HL-60 (cell line): ENCODE data around the gene ANKRD13A.
"Not testable (repeated sequence)": the region's sequence is repeated elsewhere in the genome, so short reads cannot be mapped to it uniquely, and the experiment has no call there.

ENCODE experiments used
- DNase-seq, 2 experiments: peaks; one replicate each; pipeline ENCODE4 v3.0.0-alpha.2; 2010 to 2020; ENCODE audit warnings: low read depth in 1 of 2, low spot score in 1 of 2
- H3K27ac ChIP-seq: fragments of 250-450 bp; sonication (Bioruptor Pico); replicated peaks from 2 replicates; pipeline ENCODE4 v1.5.1; 2020; ENCODE audit warnings: mild to moderate bottlenecking, moderate library complexity
- H3K27me3 ChIP-seq: fragments of 250-450 bp; sonication (Bioruptor Pico); 2 replicates; pipeline ENCODE4 v1.5.1; 2021; ENCODE audit warnings: mild to moderate bottlenecking, moderate library complexity; ENCODE audit not compliant: insufficient read depth, poor library complexity, severe bottlenecking
- H3K4me3 ChIP-seq: replicated peaks from 2 replicates; pipeline ENCODE4 v1.5.1; 2011; ENCODE audit warnings: mild to moderate bottlenecking, control low read depth, low read length; ENCODE audit not compliant: insufficient read depth
- GABPA ChIP-seq: IDR thresholded peaks from 2 replicates; pipeline ENCODE4 v1.6.1; 2012; ENCODE audit warnings: low read depth
- POLR2AphosphoS5 ChIP-seq: IDR thresholded peaks from 2 replicates; pipeline ENCODE4 v1.6.1; 2012; ENCODE audit warnings: low read depth
- SPI1 ChIP-seq: IDR thresholded peaks from 2 replicates; pipeline ENCODE4 v1.6.1; 2012; ENCODE audit warnings: low read depth, mild to moderate bottlenecking, borderline replicate concordance
- TF ChIP-seq, protein P1 (sequence below): IDR thresholded peaks from 2 replicates; pipeline ENCODE4 v1.6.1; 2012; ENCODE audit warnings: low read depth; ENCODE audit not compliant: insufficient replicate concordance
- TF ChIP-seq, protein P2 (sequence below): IDR thresholded peaks from one replicate; pipeline ENCODE4 v1.5.1; 2011; ENCODE audit warnings: low read length, control low read depth, inconsistent platforms; ENCODE audit not compliant: insufficient read depth

Gene ANKRD13A

DNA sequence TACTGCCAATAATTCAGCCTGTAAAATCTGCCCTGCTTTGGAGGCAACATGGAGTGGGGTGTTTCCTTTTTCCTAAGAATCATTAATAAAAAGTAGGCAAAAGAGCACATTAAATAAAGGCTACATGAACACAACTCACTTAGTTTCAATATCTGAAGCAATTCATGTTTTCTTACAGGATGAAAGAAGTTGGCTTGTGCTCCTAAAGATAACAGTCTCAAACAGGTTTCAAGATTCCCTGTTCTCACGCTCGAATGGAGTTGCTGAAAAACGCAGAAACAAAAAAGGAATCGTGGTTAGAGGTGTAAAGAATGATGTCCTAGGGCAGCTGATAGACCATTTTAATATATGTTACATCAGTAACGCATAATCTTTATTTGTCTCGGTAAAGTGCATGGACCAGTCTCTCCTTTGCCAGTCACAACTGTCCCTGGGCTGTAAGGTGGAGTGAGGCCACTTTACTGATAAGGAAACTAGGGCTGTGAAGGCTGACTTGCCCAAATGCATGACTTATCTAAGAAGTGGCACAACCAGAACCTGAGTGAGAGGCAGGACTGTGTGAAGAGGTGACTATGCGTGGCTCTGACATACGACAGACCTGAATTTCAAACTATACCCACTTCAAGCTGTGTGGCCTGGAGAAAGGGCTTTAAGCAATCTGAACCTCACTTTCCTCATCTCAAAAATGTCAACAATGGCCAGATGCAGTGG lies 15.6 kb upstream of the ANKRD13A start:
- TF ChIP-seq, protein P1, sequence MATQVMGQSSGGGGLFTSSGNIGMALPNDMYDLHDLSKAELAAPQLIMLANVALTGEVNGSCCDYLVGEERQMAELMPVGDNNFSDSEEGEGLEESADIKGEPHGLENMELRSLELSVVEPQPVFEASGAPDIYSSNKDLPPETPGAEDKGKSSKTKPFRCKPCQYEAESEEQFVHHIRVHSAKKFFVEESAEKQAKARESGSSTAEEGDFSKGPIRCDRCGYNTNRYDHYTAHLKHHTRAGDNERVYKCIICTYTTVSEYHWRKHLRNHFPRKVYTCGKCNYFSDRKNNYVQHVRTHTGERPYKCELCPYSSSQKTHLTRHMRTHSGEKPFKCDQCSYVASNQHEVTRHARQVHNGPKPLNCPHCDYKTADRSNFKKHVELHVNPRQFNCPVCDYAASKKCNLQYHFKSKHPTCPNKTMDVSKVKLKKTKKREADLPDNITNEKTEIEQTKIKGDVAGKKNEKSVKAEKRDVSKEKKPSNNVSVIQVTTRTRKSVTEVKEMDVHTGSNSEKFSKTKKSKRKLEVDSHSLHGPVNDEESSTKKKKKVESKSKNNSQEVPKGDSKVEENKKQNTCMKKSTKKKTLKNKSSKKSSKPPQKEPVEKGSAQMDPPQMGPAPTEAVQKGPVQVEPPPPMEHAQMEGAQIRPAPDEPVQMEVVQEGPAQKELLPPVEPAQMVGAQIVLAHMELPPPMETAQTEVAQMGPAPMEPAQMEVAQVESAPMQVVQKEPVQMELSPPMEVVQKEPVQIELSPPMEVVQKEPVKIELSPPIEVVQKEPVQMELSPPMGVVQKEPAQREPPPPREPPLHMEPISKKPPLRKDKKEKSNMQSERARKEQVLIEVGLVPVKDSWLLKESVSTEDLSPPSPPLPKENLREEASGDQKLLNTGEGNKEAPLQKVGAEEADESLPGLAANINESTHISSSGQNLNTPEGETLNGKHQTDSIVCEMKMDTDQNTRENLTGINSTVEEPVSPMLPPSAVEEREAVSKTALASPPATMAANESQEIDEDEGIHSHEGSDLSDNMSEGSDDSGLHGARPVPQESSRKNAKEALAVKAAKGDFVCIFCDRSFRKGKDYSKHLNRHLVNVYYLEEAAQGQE, result no peak
- TF ChIP-seq SPI1 (no peak), POLR2AphosphoS5 (no peak), GABPA (no peak)
- TF ChIP-seq, protein P2, sequence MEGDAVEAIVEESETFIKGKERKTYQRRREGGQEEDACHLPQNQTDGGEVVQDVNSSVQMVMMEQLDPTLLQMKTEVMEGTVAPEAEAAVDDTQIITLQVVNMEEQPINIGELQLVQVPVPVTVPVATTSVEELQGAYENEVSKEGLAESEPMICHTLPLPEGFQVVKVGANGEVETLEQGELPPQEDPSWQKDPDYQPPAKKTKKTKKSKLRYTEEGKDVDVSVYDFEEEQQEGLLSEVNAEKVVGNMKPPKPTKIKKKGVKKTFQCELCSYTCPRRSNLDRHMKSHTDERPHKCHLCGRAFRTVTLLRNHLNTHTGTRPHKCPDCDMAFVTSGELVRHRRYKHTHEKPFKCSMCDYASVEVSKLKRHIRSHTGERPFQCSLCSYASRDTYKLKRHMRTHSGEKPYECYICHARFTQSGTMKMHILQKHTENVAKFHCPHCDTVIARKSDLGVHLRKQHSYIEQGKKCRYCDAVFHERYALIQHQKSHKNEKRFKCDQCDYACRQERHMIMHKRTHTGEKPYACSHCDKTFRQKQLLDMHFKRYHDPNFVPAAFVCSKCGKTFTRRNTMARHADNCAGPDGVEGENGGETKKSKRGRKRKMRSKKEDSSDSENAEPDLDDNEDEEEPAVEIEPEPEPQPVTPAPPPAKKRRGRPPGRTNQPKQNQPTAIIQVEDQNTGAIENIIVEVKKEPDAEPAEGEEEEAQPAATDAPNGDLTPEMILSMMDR, result no peak
- no peak for DNase-seq
- no peak overlapping the region for H3K27ac ChIP-seq
- no peaks in the 10 kb centered on the region for H3K27me3 ChIP-seq
- H3K4me3 ChIP-seq, result no peak overlapping the region

DNA sequence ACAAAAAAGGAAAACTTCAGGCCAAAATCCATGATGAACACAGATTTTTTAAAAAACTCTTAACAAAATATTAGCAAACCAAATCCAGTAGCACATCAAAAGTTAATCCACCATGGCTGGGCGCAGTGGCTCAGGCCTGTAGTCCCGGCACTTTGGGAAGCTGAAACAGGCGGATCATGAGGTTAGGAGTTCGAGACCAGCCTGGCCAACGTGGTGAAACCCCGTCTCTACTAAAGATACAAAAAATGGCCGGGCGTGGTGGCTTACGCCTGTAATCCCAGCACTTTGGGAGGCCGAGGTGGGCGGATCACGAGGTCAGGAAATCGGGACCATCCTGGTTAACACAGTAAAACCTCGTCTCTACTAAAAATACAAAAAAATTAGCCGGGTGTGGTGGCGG lies 13.0 kb upstream of the ANKRD13A start:
- H3K27ac ChIP-seq, H3K4me3 ChIP-seq, H3K27me3 ChIP-seq, DNase-seq: not testable (repeated sequence)

DNA sequence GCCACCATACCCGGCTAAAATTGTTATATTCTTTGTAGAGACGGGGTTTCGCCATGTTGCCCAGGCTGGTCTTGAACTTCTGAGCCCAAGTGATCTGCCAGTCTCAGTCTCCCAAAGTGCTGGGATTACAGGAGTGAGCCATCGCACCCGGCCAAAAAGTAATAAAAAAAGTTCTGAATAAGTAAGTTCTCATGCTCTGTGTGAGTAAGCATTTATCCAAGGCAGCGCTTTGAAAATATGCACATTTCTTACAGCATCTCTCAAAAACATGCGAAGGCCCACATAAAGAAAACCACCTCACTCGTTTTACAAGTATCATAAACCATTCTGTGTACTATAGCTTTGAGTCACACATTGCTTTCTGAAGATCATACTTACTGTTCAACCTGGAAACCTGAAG lies 11.6 kb upstream of the ANKRD13A start:
- no peak overlapping the region for H3K27ac ChIP-seq
- no peak for TF ChIP-seq SPI1
- TF ChIP-seq, protein P2, result no peak
- TF ChIP-seq GABPA, result no peak
- TF ChIP-seq POLR2AphosphoS5, result no peak
- TF ChIP-seq, protein P1, result no peak
- DNase-seq, result no peak
- no peak overlapping the region for H3K4me3 ChIP-seq
- no peaks in the 10 kb centered on the region for H3K27me3 ChIP-seq

DNA sequence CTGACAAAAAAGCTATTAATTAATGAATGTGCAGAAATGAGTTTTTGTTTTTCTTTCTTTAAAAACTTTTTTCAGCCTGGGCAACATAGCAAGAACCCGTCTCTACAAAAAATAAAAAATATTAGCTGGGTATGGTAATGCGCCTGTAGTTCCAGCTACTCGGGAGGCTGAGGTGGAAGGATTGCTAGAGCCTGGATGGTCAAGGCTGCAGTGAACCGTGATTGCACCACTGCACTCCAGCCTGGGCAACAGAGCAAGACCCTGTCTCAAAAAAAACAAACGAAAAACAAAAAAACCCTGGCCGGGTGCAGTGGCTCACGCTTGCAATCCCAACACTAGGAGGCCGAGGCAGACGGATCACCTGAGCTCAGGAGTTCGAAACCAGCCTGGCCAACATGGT lies 11.0 kb upstream of the ANKRD13A start:
- Histone ChIP-seq H3K4me3 (no peak overlapping the region), H3K27ac (no peak overlapping the region), H3K27me3 (no peaks in the 10 kb centered on the region)
- no peak for DNase-seq
- TF ChIP-seq, protein P2, result no peak
